Brain microvascular endothelial cell (primary cell): ENCODE results near the gene CST4.

Experiments
- DNase-seq: peaks from one replicate; pipeline ENCODE4 v3.0.0-alpha.2; 2020
- H3K27ac ChIP-seq: fragments of 250-450 bp; sonication (Bioruptor Pico); 2 replicates; pipeline ENCODE4 v1.5.1; 2020; ENCODE audit warnings: mild to moderate bottlenecking, moderate library complexity
- H3K27me3 ChIP-seq: fragments of 250-450 bp; sonication (Bioruptor Pico); replicated peaks from 2 replicates; pipeline ENCODE4 v1.5.1; 2020; ENCODE audit warnings: mild to moderate bottlenecking
- H3K36me3 ChIP-seq: fragments of 250-450 bp; sonication (Bioruptor Pico); replicated peaks from 2 replicates; pipeline ENCODE4 v1.5.1; 2020; ENCODE audit warnings: mild to moderate bottlenecking
- H3K4me3 ChIP-seq: 2 replicates; pipeline ENCODE4 v1.5.1; 2011; ENCODE audit warnings: low read depth, mild to moderate bottlenecking, control low read depth, low read length, moderate library complexity
- CTCF ChIP-seq: IDR thresholded peaks from 2 replicates; pipeline ENCODE4 v1.5.1; 2011; ENCODE audit warnings: low read depth, mild to moderate bottlenecking, moderate library complexity, low read length, control low read depth, inconsistent platforms; ENCODE audit errors: missing control alignments
- in situ Hi-C: cut with HindIII; loops from 2 replicates; pipeline ENCODE4 v1.10.0; 2017; ENCODE audit warnings: low sequenced_read_pairs, low pct_ligation_motif_present

Gene CST4

GRCh38 chr20:23655491-23656211 is 33.2 kb downstream of the CST4 start:
- in situ Hi-C loops = no loop called here
- no peak overlapping the region for H3K27ac ChIP-seq
- H3K4me3 ChIP-seq = no peak overlapping the region
- TF ChIP-seq CTCF = no peak
- no peaks in the 10 kb centered on the region for H3K36me3 ChIP-seq
- DNase-seq = no peak
- H3K27me3 ChIP-seq = no peaks in the 10 kb centered on the region

- H3K27ac ChIP-seq = no peak overlapping the region
- H3K4me3 ChIP-seq = no peak overlapping the region
- no peaks in the 10 kb centered on the region for H3K36me3 ChIP-seq
- no peaks in the 10 kb centered on the region for H3K27me3 ChIP-seq
- in situ Hi-C loops = no loop called here
- DNase-seq = no peak
- no peak for TF ChIP-seq CTCF
Measured at GRCh38 chr20:23654717-23655116, 34.1 kb downstream of the CST4 start.

GRCh38 chr20:23654000-23654399 is 34.8 kb downstream of the CST4 start:
- no peaks in the 10 kb centered on the region for H3K27me3 ChIP-seq
- TF ChIP-seq CTCF = no peak
- no peak for DNase-seq
- H3K36me3 ChIP-seq = no peaks in the 10 kb centered on the region
- H3K27ac ChIP-seq = no peak overlapping the region
- H3K4me3 ChIP-seq = no peak overlapping the region
- in situ Hi-C loops = no loop called here

GRCh38 chr20:23653400-23653938 is 35.4 kb downstream of the CST4 start:
- Histone ChIP-seq H3K27me3 (no peaks in the 10 kb centered on the region), H3K36me3 (no peaks in the 10 kb centered on the region), H3K27ac (no peak overlapping the region), H3K4me3 (no peak overlapping the region)
- no peak for TF ChIP-seq CTCF
- in situ Hi-C loops = no loop called here
- DNase-seq = no peak

GRCh38 chr20:23652926-23653325 is 35.9 kb downstream of the CST4 start:
- TF ChIP-seq CTCF = no peak
- in situ Hi-C loops = no loop called here
- Histone ChIP-seq H3K36me3 (no peaks in the 10 kb centered on the region), H3K4me3 (no peak overlapping the region), H3K27ac (no peak overlapping the region), H3K27me3 (no peaks in the 10 kb centered on the region)
- no peak for DNase-seq

GRCh38 chr20:23652371-23652770 is 36.5 kb downstream of the CST4 start:
- H3K27me3 ChIP-seq = no peaks in the 10 kb centered on the region
- DNase-seq = peak; percentile 43
- no peak for TF ChIP-seq CTCF
- no peaks in the 10 kb centered on the region for H3K36me3 ChIP-seq
- no peak overlapping the region for H3K4me3 ChIP-seq
- in situ Hi-C loops = no loop called here
- H3K27ac ChIP-seq = no peak overlapping the region
